Inflammatory macrophage treated with lipopolysaccharide for 4 hours (primary cell): ENCODE data around the gene POLR2A.

Experiments
- DNase-seq: peaks from one replicate; pipeline ENCODE4 v3.0.0-alpha.2; 2020

POLR2A gene

GRCh38 chr17:7484067-7484918, at the start of gene POLR2A:
Gene POLR2A, plus strand, starts transcription at chr17:7484366.
- peak; percentile 97 for DNase-seq

GRCh38 chr17:7435676-7436555, 48.2 kb upstream of the POLR2A start:
- peak; percentile 71 for DNase-seq

- DNase-seq = peak; percentile 82
Measured at GRCh38 chr17:7436556-7437368, 47.4 kb upstream of the POLR2A start.

- DNase-seq = no peak
Measured at GRCh38 chr17:7437369-7437863, 46.8 kb upstream of the POLR2A start.

GRCh38 chr17:7437950-7438614, 46.1 kb upstream of the POLR2A start:
- peak; percentile 56 for DNase-seq

- DNase-seq = no peak
Measured at GRCh38 chr17:7438656-7439460, 45.3 kb upstream of the POLR2A start.

- DNase-seq = no peak
Measured at GRCh38 chr17:7439462-7440112, 44.6 kb upstream of the POLR2A start, which contains the start of gene FGF11. Gene FGF11, plus strand, starts transcription at chr17:7439512. Its CDS starts 109 bp downstream, at chr17:7439621.

- DNase-seq = peak; percentile 39
Measured at GRCh38 chr17:7440113-7440833, 43.9 kb upstream of the POLR2A start.

- DNase-seq = no peak
Measured at GRCh38 chr17:7440834-7441195, 43.4 kb upstream of the POLR2A start.

GRCh38 chr17:7441266-7441665, 42.9 kb upstream of the POLR2A start:
- DNase-seq = no peak

GRCh38 chr17:7442142-7442541, 42.0 kb upstream of the POLR2A start:
- no peak for DNase-seq

GRCh38 chr17:7443499-7444485, 40.4 kb upstream of the POLR2A start:
- DNase-seq = no peak

GRCh38 chr17:7444682-7445618, 39.2 kb upstream of the POLR2A start, which contains the start of gene CHRNB1:
Gene CHRNB1, plus strand, starts transcription at chr17:7445061. Its CDS starts 67 bp downstream, at chr17:7445128.
- DNase-seq = peak; percentile 79

- no peak for DNase-seq
Measured at GRCh38 chr17:7445619-7445968, 38.6 kb upstream of the POLR2A start.

- no peak for DNase-seq
Measured at GRCh38 chr17:7448461-7448860, 35.7 kb upstream of the POLR2A start.

- DNase-seq = no peak
Measured at GRCh38 chr17:7459961-7460545, 24.1 kb upstream of the POLR2A start.
